DMS79 treated with DMSO at 0.1 percent for 48 hours (cell line): Measurements from ENCODE around the gene TULP3.

ENCODE experiments used
- DNase-seq: peaks from one replicate; lab custom pipeline; 2025; lab: John Stamatoyannopoulos, UW

Gene TULP3

GRCh38 chr12:2970744-2971143, 80.1 kb downstream of the TULP3 start:
- DNase-seq, result no peak

GRCh38 chr12:2973566-2973965, 82.9 kb downstream of the TULP3 start:
- DNase-seq, result no peak

DNA sequence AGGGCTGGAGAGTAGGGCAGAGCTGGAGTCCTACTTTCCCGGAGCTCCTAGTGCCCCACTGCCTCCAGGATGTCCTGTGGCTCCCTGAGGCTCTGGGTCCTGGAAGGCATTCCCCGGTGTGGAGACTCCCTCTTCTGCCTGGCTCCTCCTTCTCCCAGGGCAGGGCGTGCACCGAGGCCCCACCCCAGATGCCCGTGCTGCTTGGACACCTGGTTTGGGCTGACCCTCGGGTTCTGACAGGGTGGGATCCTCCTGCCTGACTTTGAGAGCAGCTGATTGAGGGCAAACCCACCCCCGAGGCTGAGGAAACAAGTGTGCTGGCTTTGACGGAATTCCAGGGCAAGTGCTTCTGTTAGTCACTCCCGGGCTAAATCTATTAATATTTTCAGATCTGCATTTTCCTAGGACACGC, 83.9 kb downstream of the TULP3 start:
- no peak for DNase-seq

- DNase-seq, result no peak
These were observed 85.9 kb downstream of the TULP3 start for GRCh38 chr12:2976581-2976996.

DNA sequence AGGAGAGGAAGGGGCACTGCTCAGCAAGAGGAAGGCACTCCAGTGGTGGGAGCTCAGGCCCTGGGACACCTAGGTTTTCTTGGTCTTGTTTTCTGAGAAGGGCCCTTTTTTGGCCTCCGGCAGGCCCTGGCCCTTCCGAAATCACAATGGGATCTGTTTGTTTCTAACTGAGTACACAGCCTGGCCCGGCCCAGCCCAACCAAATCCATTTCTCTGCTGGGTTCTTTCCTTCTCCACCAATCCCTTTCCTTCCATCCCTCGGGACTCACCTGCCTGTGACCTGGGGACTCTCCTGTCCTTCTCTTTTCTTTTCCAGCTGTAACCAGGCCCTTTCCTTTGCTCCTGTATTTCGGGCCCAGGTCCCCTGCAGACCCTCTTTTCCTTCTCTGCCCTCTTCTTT, 87.1 kb downstream of the TULP3 start:
- no peak for DNase-seq

DNA sequence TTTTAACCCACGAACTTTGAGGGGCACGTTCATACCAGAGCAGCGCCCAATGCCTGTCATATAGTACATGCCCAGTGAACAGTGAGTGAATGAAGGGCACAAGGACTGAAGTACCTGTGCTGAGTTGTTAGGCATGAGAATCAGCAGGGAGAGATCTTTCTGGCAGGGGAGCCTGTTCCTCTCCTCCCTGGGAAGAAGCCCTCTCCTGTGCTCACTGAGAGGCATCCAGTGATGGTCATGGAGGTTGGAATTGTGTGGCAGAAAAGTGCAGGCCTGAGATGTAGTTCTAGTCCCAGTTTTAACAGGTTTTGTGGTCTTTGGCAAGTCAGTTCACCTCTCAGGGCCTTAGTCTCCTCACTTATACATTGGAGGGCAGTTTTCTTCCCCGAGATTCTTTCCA, 89.1 kb downstream of the TULP3 start:
- DNase-seq, result no peak

DNA sequence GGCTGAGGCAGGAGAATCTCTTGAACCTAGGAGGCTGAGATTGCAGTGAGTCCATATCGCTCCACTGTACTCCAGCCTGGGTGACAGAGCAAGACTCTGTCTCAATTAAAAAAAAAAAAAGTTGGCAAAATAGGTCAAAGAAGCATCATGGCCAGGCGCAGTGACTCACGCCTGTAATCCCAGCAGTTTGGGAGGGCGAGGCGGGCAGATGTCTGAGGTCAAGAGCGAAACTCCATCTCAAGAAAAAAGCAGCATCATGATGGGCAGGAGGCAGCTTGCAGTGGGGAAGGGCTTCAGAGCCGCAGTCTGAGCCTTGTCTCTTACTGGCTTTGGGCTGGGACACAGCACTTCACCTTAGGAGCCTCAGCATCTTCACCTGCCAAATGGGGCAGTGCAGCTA, 89.9 kb downstream of the TULP3 start:
- DNase-seq, result no peak

DNA sequence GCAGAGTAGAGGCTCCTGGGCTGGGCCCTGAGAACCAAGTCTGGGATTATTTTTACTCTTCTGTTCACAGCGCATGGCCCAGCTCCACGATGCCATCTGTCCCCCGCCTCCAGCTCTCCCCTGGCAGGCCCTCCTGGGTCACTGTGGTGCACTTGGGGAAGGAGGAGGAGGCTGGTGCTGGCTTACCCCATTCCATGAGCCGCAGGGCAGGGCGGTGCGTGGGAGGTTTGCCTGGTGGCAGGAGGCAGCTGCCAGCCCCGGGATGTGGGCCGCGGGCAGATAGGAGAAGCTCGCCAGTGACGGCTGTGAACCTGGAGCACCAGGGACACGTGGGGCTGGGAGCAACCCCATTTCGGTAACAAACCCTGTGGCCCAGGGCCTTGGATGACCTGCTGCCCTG, 91.7 kb downstream of the TULP3 start:
- DNase-seq, result no peak

GRCh38 chr12:2984249-2984648, 93.6 kb downstream of the TULP3 start:
- DNase-seq, result no peak

- no peak for DNase-seq
These were observed 94.0 kb downstream of the TULP3 start for GRCh38 chr12:2984698-2985097.

DNA sequence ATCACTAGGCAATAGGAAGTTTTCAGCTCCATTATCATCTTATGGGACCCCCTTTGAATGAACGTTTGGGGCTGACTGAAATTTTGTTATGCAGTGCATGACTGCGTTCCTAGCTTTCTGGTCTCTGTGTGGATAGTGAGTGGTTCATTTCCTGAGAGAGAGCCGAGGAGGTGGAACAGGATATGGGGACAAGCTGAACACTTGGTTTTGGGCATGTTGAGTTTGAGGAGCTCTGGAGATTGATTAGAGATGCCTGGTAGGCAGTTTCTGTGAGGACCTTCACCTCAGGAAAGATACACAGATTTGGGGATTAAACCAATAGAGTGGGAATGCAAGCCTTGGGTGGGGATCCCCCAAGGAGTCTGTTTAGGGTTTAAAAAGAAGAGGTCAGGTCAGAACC, 96.2 kb downstream of the TULP3 start:
- DNase-seq, result no peak

DNA sequence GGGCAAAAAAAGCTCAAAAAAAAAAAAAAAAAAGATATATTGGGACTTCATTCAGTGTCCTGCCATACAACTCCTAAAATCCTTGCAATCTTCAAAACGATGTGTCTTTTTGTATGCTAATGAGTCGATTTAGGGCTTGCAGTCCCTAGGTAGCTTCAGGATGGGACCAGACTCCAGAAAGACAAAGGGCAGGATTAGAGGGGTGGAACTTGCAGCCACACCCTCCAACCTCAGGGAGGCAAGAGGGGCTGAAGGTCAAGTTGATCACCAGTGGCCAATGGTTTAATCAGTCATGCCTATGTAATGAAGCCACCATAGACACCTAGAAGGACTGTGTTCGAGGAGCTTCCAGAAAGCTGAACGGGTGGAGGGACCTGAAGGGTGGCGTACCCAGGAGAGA, 97.8 kb downstream of the TULP3 start:
- no peak for DNase-seq
